ENCODE data around the gene CCR9.

Gene CCR9

DNA sequence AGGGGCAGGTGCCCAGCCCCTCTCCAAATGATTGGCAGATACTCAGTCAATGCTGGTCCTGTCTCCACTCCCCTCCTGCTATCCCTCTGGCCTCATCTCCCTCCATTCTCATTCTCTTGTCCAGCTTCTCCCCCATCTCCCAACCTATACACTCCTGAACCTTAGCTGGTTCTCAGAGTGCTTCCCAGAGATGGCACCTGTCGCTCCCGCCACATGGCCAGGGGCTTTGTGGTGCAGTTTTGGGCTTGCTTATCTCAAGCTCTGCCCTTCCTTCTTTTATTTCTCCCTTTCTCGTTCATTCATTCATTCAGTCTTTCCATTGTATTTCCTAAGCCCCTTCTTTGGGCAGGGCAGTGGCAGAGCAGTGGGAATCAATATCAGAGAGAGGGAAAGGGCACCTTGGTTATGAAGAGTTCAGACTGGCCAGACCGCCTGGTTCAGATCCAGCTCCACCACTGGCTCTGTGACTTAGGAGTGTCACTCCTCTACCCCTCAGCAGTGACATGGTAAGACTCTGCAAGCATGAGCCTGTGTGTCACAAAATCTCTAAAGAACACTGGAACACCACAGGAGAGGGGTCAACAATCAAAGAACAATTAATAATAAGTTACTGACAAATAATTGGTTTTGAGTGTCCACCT lies 36.7 kb downstream of the CCR9 start:
- TF ChIP-seq ZNF274 (IDR thresholded peaks at IDR 0.05; ENCODE audit: low read depth, low read length), result no peak

DNA sequence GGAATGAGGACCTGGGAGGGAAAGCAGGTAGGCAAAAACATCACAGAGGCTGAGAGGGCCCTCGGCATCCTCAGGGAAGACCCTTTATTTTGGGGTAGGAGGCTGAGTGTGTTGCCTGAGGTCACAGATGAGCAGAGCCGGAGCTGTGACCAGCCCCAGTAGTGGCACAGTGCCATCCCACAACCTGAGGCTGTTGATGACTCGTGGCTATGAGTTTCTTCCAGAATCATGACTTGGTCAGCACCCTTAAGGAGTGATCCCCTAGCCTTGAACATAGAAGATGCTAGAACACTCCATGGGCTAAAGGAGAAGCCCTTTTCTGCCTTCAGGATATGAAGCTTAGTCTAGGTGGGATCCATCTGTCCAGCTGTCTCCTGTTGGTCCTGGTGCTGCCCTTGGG lies 37.4 kb downstream of the CCR9 start:
- no peak for TF ChIP-seq ZNF274 (IDR thresholded peaks at IDR 0.05; ENCODE audit: low read depth, low read length)

More for the DNA sequence above, 36.7 kb downstream of the CCR9 start:
- no peak overlapping the region for H3K4me3 ChIP-seq (ENCODE audit: low read length)

DNA sequence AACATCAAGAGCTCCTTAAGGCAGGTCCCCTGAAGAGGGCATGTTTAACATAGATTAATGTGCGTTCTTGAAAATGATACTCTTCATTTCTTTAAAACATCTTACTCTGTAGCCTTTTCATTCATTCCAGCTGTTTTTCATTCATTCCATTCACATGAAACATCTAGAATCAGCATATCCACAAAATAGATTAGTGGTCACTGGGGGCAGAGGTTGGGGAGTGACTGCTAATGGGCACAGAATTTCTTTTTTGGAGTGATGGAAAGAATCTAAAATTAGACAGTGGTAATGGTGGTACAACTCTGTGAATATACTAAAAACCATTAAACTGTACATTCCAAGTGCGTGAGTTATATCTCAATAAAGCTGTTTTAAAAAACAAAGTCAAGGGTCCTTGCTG lies 41.5 kb downstream of the CCR9 start:
- H3K4me3 ChIP-seq (ENCODE audit: low read length), result no peak overlapping the region
- no peak for TF ChIP-seq ZNF274 (IDR thresholded peaks at IDR 0.05; ENCODE audit: low read depth, low read length)

More for the DNA sequence above, 37.4 kb downstream of the CCR9 start:
- H3K4me3 ChIP-seq (ENCODE audit: low read length), result no peak overlapping the region

DNA sequence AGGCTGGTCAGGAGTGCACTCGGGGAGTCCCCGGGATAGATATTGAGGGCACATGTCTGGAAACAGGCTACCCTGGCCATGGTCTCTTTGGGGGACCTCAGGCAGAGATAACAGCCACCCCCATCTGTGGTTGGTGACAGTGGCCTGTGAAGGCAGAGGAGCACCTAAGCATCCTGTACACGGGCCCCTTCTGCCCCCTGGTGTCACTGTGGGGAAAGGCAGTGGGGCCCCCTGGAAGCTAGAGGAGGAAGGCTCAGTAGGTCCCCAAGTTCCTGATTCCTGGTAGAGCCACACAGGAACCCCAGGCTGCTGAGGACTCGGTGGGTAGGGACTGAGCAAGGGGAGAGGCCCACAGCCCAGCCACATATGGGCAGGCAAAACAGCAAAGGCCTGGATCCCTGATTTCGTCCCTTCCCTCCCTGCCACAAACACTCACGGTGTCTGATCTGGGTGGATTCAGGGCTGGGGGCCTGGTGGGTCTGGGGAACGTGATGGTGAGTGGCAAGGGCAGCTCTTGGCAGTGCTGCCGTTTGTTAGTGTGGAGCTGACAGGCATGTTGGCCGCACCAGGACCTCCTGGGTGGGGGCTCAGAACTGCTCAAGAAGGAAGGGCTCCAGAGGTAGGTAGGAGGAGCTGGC lies 42.8 kb downstream of the CCR9 start:
- TF ChIP-seq ZNF274 (IDR thresholded peaks at IDR 0.05; ENCODE audit: low read depth, low read length), result no peak

DNA sequence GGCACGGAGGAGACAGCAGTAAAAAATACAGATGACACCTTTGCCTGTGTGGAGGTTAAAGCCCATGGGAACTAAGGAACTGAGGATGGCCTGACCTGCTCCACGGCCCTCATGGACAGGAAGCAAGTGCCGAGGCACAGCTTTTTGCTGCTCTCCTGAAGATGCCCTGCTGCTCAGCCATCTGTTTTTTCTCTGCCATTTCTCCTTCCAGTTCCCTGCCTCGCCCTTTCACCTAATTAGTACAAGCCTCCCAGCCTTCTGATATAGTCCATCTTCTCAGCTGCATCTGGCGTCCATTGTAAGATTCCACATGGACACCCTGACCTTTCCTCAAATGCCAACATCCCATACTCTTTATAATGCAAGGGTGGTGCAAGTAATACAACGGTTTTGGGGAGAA lies 45.2 kb downstream of the CCR9 start:
- no peak overlapping the region for H3K4me3 ChIP-seq (ENCODE audit: low read length)
- no peak for TF ChIP-seq ZNF274 (IDR thresholded peaks at IDR 0.05; ENCODE audit: low read depth, low read length)

More for the DNA sequence above, 42.8 kb downstream of the CCR9 start:
- H3K4me3 ChIP-seq (ENCODE audit: low read length), result no peak overlapping the region

DNA sequence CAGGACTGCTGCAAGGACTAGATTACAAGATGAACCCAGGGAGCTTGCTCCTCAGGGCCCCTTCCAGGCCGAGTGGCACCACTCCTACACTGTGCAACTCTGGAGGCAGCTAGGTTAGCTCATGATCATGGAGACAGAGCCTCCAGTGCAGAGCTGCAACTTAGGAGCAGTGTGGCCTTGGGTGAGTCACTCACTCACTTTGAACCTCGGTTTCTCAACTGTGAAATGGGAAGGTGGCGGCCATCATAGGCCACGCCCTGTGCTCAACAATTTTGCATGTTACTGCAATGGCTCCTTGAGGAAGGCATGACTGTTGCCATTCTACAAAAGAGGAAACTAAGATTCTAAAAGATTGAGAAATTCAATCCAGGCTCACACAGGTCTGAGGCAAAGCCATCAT lies 45.8 kb downstream of the CCR9 start:
- no peak for TF ChIP-seq ZNF274 (IDR thresholded peaks at IDR 0.05; ENCODE audit: low read depth, low read length)
- H3K4me3 ChIP-seq (ENCODE audit: low read length), result no peak overlapping the region

DNA sequence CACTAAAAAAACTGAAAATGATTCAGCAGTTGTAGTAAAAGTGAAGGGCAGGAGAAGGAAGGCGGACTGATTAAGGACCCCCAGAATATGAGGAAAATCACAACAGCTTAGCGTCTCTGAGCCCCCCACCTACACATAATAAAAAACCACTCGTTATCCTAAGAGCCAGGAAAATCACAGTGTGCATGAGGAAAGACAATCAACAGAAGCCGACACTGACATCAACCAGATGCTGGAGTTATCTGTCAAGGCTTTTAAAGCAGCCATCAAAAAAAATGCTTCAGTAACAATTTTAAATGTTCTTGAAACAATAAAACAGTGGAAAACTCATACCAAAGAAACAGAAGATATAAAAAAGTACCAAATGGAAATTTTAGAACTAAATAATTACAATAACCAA lies 47.2 kb downstream of the CCR9 start:
- no peak for TF ChIP-seq ZNF274 (IDR thresholded peaks at IDR 0.05; ENCODE audit: low read depth, low read length)
- no peak overlapping the region for H3K4me3 ChIP-seq (ENCODE audit: low read length)

DNA sequence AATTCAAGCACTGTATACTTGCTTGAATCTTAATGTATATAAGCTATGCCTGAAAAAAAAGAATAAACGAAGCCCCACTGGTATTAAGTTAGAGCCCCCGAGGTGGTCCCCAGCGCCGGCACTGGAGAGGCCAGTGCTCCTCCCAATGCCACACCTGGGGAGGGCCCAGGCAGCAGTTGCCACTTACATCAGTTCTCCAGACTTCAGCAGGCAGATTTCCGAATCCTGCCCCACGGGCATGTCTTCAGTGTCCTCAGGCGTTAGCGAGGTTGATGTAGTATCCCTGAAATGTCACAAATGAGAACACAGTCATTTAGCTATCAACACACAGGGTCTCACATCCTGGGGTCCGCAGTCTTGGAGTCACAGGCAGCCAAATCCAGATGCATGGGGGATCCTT lies 49.9 kb downstream of the CCR9 start:
- TF ChIP-seq ZNF274 (IDR thresholded peaks at IDR 0.05; ENCODE audit: low read depth, low read length), result no peak

DNA sequence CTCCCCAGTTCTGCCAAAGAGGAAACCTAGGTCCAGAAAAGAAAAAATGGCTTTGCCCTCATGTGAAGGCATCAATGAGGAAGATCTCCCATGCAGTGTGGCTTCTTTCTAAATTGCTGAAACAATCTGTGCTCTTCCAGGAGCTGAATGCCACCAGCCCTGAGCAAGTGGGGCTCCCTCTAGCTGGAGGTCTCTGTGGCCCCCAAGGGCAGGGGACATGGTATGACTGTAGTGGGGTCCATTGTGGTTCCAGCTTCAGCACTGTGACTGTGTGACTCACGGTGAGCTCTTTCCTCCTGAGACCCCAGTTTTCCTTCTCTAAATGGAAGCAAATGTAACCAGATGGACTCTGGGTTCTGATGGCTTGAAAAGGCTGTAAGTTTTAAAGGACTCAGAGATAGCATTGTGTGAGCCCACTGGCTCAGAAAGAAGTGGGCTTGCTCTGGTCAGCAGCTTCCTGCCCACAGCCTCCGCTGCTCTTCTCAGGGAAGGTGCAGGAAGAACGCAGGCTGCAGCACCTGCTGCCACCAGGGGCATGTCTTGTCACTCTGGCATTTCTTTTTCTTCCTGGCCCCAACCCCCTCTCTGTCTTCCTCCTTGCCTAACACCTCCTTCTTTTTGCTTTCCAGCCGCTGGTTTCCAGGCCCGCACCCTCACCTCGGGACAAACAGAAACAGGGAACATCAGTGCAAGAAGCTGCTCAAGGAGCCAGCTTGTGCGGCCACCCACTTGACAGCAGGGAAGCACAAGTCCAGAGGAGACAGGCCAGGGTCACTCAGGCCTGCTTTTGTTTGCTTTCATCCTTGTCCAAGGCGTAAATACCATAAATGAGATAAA lies 51.1 kb downstream of the CCR9 start:
- no peak for TF ChIP-seq ZNF274 (IDR thresholded peaks at IDR 0.05; ENCODE audit: low read depth, low read length)
- H3K4me3 ChIP-seq (ENCODE audit: low read length), result no peak overlapping the region

More for the DNA sequence above, 49.9 kb downstream of the CCR9 start:
- no peak overlapping the region for H3K4me3 ChIP-seq (ENCODE audit: low read length)

DNA sequence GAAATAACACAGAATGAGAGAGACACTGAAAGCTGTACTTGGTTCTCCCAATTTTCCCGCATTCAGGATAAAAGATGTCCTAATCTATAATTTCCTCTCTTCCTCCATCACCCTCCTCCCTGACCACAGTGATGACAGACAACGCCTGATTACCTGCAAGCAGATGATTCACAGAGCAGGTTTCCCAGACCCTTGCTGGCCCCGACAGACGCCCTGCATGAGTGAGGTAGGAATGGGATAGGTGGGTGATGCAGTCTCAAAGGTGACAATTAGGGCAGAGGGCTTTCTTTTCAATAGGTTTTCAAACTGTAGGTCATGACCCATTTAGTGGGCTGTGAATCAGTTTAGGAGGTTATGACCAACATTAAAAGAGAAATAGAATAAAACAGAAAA lies 51.7 kb downstream of the CCR9 start:
- TF ChIP-seq ZNF274 (IDR thresholded peaks at IDR 0.05; ENCODE audit: low read depth, low read length), result no peak
- H3K4me3 ChIP-seq (ENCODE audit: low read length), result no peak overlapping the region

DNA sequence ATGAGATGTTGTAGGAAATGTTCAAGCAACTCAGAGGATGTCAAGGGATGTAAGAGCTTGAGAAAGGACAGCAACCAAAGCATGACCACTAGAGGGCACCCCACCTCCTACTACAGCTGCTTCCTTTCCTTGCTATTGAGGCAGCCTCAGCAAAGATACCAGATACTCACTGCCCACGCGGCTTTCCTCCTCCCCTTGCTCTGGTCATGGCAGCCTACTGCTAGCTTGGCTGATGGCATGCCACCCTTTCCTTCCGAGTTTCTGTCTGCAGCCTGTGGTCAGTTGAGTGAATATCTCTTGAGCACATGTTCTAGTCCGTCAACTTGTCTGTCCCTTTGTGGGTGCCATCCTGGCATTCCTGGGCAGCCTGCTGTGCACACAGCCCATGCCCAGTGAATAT lies 52.5 kb downstream of the CCR9 start:
- H3K4me3 ChIP-seq (ENCODE audit: low read length), result no peak overlapping the region
- TF ChIP-seq ZNF274 (IDR thresholded peaks at IDR 0.05; ENCODE audit: low read depth, low read length), result no peak

DNA sequence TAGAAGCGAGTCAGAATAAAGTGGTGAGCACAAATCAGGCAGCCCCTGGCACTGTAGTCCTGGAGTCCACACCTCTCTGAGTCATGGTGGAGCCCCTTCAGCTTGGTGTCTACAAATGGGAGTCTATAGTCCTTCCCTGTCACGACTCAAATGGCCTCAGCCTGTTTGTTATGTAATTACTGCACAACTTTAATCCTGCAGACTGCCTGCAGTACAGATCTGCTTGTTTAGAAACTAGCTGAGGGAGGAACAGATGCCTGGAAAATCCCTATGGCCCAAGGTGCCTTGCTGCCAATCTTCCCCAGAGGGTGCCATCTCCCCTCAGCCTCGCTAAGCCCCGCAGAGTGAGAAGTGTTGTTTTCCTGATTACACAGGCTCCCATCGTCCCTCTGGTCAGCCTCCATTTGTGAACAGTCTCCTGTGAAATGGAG lies 53.0 kb downstream of the CCR9 start:
- no peak overlapping the region for H3K4me3 ChIP-seq (ENCODE audit: low read length)
- TF ChIP-seq ZNF274 (IDR thresholded peaks at IDR 0.05; ENCODE audit: low read depth, low read length), result no peak

DNA sequence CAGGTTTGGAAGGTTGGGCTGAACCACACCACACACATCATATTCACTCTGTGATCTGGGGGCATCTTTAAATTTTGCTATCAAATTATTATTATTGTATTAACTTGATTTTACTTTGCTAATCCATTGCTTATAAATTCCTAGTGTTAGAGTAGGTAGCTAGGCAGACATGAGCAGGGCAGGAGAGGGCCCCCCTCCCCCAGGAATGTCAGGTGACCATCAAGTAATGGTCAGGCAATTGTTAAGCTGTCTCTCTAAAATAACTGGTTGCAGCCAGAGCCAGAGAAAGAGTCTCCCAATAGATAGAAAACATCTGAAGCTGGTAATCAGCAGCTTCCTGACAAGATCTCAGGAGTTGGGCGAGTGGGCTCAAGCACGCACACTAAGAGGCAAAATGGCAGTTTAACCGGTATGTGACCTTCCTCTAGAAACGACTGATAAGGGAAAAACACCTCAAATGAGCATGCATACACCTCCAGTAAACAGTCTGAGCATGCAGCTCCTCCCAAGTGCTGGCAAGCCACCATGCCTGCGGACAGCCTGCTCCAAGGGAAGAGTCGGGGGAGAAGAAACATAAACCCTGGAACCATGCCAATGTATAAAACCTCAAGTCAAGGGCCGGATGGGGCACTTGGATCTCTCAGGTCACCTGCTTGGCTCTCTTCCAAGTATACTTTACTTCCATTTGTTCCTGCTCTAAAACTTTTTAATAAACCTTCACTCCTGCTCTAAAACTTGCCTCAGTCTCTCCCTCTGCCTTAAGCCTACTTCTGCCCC lies 53.8 kb downstream of the CCR9 start:
- no peak for TF ChIP-seq ZNF274 (IDR thresholded peaks at IDR 0.05; ENCODE audit: low read depth, low read length)
- H3K4me3 ChIP-seq (ENCODE audit: low read length), result no peak overlapping the region

DNA sequence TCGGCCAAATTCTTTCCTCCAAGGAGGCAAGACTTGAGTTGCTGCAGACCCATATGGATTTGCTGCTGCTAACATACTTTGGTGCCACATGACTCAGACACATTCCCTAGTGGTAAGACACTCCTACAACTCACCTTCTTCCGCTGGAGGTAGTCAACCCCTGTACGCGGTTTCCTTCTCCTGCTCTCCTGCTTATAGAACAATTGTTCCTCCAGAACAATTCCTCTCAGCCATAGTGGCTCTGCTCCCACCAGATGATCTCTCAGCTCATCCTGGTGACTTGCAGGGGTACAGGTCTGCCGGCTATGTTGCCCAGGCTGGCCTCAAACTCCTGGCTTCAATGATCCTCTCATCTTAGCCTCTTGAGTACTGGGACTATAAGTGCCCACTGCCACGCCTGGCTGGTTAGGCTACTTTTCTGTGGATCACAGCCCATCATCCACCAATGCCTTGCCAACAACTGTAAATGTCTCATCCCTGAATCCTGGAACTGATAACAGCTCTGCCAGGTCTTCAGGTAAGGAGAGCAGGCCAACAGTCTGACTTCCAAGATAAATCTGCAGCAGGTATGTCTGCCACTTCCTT lies 54.5 kb downstream of the CCR9 start:
- no peak overlapping the region for H3K4me3 ChIP-seq (ENCODE audit: low read length)
- TF ChIP-seq ZNF274 (IDR thresholded peaks at IDR 0.05; ENCODE audit: low read depth, low read length), result no peak
